NCI-H1092 treated with DMSO at 0.1 percent for 48 hours (cell line): Measurements from ENCODE around the gene EIF4ENIF1.
A peak's percentile ranks its signal among the peaks of the same experiment; 100 is the strongest.
"Not testable (repeated sequence)": the region's sequence is repeated elsewhere in the genome, so short reads cannot be mapped to it uniquely, and the experiment has no call there.

ENCODE experiments used
- DNase-seq: peaks from one replicate; lab custom pipeline; 2025; lab: John Stamatoyannopoulos, UW

The EIF4ENIF1 gene

GRCh38 chr22:31491218-31491962 is 1.7 kb upstream of the EIF4ENIF1 start:
- DNase-seq = no peak

GRCh38 chr22:31490496-31490925 is 869 bp upstream of the EIF4ENIF1 start:
- peak; percentile 50 for DNase-seq

- no peak for DNase-seq
These were observed 539 bp downstream of the EIF4ENIF1 start for GRCh38 chr22:31488988-31489617.

- DNase-seq = no peak
These were observed 1.2 kb downstream of the EIF4ENIF1 start for GRCh38 chr22:31488346-31488883.

GRCh38 chr22:31486951-31487350 is 2.7 kb downstream of the EIF4ENIF1 start:
- no peak for DNase-seq

GRCh38 chr22:31486369-31486768 is 3.3 kb downstream of the EIF4ENIF1 start:
- DNase-seq = not testable (repeated sequence)

- DNase-seq = not testable (repeated sequence)
These were observed 7.2 kb downstream of the EIF4ENIF1 start for GRCh38 chr22:31482470-31482869.

- DNase-seq = no peak
These were observed 8.5 kb downstream of the EIF4ENIF1 start for GRCh38 chr22:31481129-31481528.

GRCh38 chr22:31477329-31477728 is 12.3 kb downstream of the EIF4ENIF1 start:
- DNase-seq = no peak

GRCh38 chr22:31475800-31476199 is 13.8 kb downstream of the EIF4ENIF1 start:
- DNase-seq = no peak

- no peak for DNase-seq
These were observed 14.9 kb downstream of the EIF4ENIF1 start for GRCh38 chr22:31474743-31475142.

- DNase-seq = no peak
These were observed 24.3 kb downstream of the EIF4ENIF1 start for GRCh38 chr22:31465307-31465706.

GRCh38 chr22:31461699-31462098 is 27.9 kb downstream of the EIF4ENIF1 start:
- no peak for DNase-seq

GRCh38 chr22:31451709-31452571 is 37.7 kb downstream of the EIF4ENIF1 start:
- peak; percentile 3 for DNase-seq

- no peak for DNase-seq
These were observed 40.1 kb downstream of the EIF4ENIF1 start for GRCh38 chr22:31449506-31449905.

GRCh38 chr22:31448382-31448781 is 41.3 kb downstream of the EIF4ENIF1 start:
- DNase-seq = no peak

- DNase-seq = no peak
These were observed 42.3 kb downstream of the EIF4ENIF1 start for GRCh38 chr22:31447337-31447736.

- no peak for DNase-seq
These were observed 42.9 kb downstream of the EIF4ENIF1 start for GRCh38 chr22:31446767-31447166.

- no peak for DNase-seq
These were observed 43.4 kb downstream of the EIF4ENIF1 start for GRCh38 chr22:31446208-31446607.

GRCh38 chr22:31445642-31446041 is 44.0 kb downstream of the EIF4ENIF1 start:
- no peak for DNase-seq

- DNase-seq = no peak
These were observed 46.1 kb downstream of the EIF4ENIF1 start for GRCh38 chr22:31443516-31443915.

GRCh38 chr22:31442768-31443489 is 46.7 kb downstream of the EIF4ENIF1 start:
- no peak for DNase-seq
